AG09319 (cell line): ENCODE results near the gene ACOT12.
A peak's percentile ranks its signal among the peaks of the same experiment; 100 is the strongest.
"Not testable (repeated sequence)": the region's sequence is repeated elsewhere in the genome, so short reads cannot be mapped to it uniquely, and the experiment has no call there.

Experiments
- DNase-seq: peaks from one replicate; pipeline ENCODE4 v3.0.0-alpha.2; 2010; ENCODE audit warnings: low read depth; ENCODE audit errors: extremely low read depth
- CTCF ChIP-seq: IDR thresholded peaks from 2 replicates; pipeline ENCODE4 v1.5.1; 2011; ENCODE audit warnings: low read depth, mild to moderate bottlenecking, inconsistent platforms, low read length, moderate library complexity

The ACOT12 gene

GRCh38 chr5:81297531-81297930, 96.4 kb downstream of the ACOT12 start:
- no peak for DNase-seq
- no peak for TF ChIP-seq CTCF

- DNase-seq, result not testable (repeated sequence)
These were observed 99.9 kb downstream of the ACOT12 start for GRCh38 chr5:81294021-81294420.

- no peak for DNase-seq
- no peak for TF ChIP-seq CTCF
These were observed 101.8 kb downstream of the ACOT12 start for GRCh38 chr5:81292130-81292529.

- peak; percentile 36 for DNase-seq
- TF ChIP-seq CTCF, result no peak
These were observed 103.8 kb downstream of the ACOT12 start for GRCh38 chr5:81290146-81290545.

- TF ChIP-seq CTCF, result no peak
- DNase-seq, result no peak
These were observed 105.9 kb downstream of the ACOT12 start for GRCh38 chr5:81288021-81288433.

GRCh38 chr5:81286059-81286617, 107.8 kb downstream of the ACOT12 start:
- DNase-seq, result no peak
- no peak for TF ChIP-seq CTCF

- no peak for TF ChIP-seq CTCF
- DNase-seq, result no peak
These were observed 110.0 kb downstream of the ACOT12 start for GRCh38 chr5:81283976-81284375.
